ENCODE data around the gene TAF4. TPM values are rescaled to one million over a fixed set of nuclear protein-coding genes. Genes with fewer than 3 reads are reported as not detected.

TAF4 gene
- total RNA-seq, 1 experiment from 2014 or later: 19.5 TPM

DNA sequence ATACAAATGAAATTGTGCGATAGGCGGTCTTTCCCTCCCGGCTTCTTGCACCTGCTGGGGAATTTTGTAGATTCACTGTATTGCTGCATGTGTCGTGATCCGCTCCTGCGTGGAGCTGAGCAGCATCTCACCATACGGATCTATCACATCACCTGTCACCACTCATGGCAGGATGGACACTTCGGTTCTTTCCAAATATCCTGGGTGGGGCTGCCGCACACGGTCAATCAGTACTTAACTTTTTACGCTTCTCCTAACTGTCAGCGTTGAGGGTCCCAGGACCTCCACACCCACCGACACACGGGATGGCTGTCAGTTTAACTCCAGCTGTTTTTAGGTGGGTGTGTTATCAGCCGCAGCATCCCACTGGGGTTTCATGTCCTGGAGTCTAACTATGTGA, 19.2 kb downstream of the TAF4 start:
- H3K4me2 ChIP-seq (ENCODE audit: low read depth, low read length, poor library complexity, severe bottlenecking): no peak overlapping the region
- no peaks in the 10 kb centered on the region for H3K9me2 ChIP-seq (replicated peaks; ENCODE audit: insufficient read depth, low read length)
- H3K9ac ChIP-seq (ENCODE audit: low read length): no peak overlapping the region
- H3K9me3 ChIP-seq (ENCODE audit: low read length): no peaks in the 10 kb centered on the region
- DNase-seq: no peak
- peaks cover 32% of the 10 kb centered on the region; the same call in 1 of the 2 replicates for H4K20me1 ChIP-seq (ENCODE audit: insufficient read depth, low read depth, low read length)
- peaks cover 79% of the 10 kb centered on the region for H3K79me2 ChIP-seq (ENCODE audit: low read length)
- peaks cover 91% of the 10 kb centered on the region for H3K4me1 ChIP-seq (ENCODE audit: low read length)
- H3K36me3 ChIP-seq (ENCODE audit: insufficient read depth, low read length): peaks cover 4% of the 10 kb centered on the region; the same call in 1 of the 2 replicates
- no peak overlapping the region for H3K4me3 ChIP-seq (ENCODE audit: low read length)
- no peak overlapping the region for H2AFZ ChIP-seq (ENCODE audit: low read length)
- no peak overlapping the region for H3K27ac ChIP-seq (ENCODE audit: low read length)
- no peaks in the 10 kb centered on the region for H3K27me3 ChIP-seq (ENCODE audit: low read length)

DNA sequence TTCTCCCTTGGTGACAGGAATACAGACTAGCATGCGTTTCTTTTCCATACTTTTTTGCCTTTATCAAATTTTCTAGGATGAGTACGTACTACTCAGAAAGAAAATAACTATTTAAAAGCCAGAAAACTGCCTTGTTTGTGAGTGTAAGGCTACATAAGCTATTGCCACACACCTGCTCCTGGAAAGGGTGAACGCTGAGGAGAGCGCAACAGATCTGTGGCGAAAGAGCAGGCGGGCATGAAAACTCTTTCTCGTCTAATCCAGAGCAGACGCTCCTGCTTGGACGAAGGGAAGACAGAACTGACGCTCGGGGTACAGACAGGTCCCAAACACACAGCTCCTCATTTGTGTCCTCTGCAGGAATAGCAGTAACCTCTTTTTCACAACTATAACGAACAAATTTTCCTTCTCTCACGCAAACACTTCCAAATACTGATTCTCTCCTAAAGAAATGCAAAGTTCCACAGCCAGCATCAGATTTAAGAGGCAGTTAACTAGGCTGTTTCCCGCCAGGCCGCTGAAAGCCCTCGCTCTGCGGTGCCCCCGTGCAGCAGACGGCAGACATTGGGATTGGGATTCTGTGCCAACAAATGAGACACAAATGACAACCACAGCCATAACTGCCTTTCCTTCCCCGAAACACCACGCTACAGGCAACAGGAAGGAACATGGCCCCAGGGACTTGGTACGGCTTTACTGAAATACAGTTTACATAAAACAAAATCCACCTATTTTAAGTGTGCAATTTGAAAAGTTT, 20.0 kb downstream of the TAF4 start:
- no peaks in the 10 kb centered on the region for H3K9me2 ChIP-seq (replicated peaks; ENCODE audit: insufficient read depth, low read length)
- peaks cover 72% of the 10 kb centered on the region for H3K79me2 ChIP-seq (ENCODE audit: low read length)

DNA sequence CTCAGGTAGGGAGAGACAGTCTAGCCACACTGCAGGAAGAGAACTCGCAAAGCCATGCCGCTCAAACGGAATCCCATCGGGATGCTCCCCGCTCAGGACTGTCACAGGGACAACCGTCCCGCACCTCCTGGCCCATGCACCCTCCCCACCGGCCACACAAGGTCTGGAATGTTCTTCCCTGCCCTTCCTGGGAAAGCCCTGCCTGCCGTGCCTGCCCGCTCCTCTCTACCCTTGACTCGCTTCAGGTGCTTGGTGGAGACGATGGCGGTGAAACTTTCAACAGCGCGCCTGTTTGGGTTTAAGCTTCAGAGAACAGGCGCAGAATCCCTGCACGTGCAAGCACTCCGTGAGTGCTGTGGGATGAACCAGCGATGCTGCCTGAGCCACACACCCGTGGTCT, 20.6 kb downstream of the TAF4 start:
- Histone ChIP-seq H3K27me3 (ENCODE audit: low read length) (no peaks in the 10 kb centered on the region), H3K27ac (ENCODE audit: low read length) (peak overlapping the region; percentile 100; the same call in 1 of the 2 replicates), H3K4me1 (ENCODE audit: low read length) (peaks cover 91% of the 10 kb centered on the region), H3K4me3 (ENCODE audit: low read length) (no peak overlapping the region), H3K9ac (ENCODE audit: low read length) (no peak overlapping the region), H3K9me3 (ENCODE audit: low read length) (no peaks in the 10 kb centered on the region), H3K79me2 (ENCODE audit: low read length) (peaks cover 66% of the 10 kb centered on the region), H4K20me1 (ENCODE audit: insufficient read depth, low read depth, low read length) (peaks cover 20% of the 10 kb centered on the region; the same call in 1 of the 2 replicates), H3K9me2 (replicated peaks; ENCODE audit: insufficient read depth, low read length) (no peaks in the 10 kb centered on the region), H3K36me3 (ENCODE audit: insufficient read depth, low read length) (peaks cover 4% of the 10 kb centered on the region; the same call in 1 of the 2 replicates), H2AFZ (ENCODE audit: low read length) (no peak overlapping the region), H3K4me2 (ENCODE audit: low read depth, low read length, poor library complexity, severe bottlenecking) (peak overlapping the region; percentile 83)
- DNase-seq: no peak

More for the DNA sequence above, 20.0 kb downstream of the TAF4 start:
- Histone ChIP-seq H3K27ac (ENCODE audit: low read length) (no peak overlapping the region), H3K4me1 (ENCODE audit: low read length) (peaks cover 91% of the 10 kb centered on the region), H3K9me3 (ENCODE audit: low read length) (no peaks in the 10 kb centered on the region), H4K20me1 (ENCODE audit: insufficient read depth, low read depth, low read length) (peaks cover 26% of the 10 kb centered on the region; the same call in 1 of the 2 replicates), H3K4me2 (ENCODE audit: low read depth, low read length, poor library complexity, severe bottlenecking) (no peak overlapping the region), H3K36me3 (ENCODE audit: insufficient read depth, low read length) (peaks cover 4% of the 10 kb centered on the region; the same call in 1 of the 2 replicates), H3K27me3 (ENCODE audit: low read length) (no peaks in the 10 kb centered on the region), H2AFZ (ENCODE audit: low read length) (no peak overlapping the region), H3K9ac (ENCODE audit: low read length) (no peak overlapping the region), H3K4me3 (ENCODE audit: low read length) (no peak overlapping the region)
- no peak for DNase-seq

DNA sequence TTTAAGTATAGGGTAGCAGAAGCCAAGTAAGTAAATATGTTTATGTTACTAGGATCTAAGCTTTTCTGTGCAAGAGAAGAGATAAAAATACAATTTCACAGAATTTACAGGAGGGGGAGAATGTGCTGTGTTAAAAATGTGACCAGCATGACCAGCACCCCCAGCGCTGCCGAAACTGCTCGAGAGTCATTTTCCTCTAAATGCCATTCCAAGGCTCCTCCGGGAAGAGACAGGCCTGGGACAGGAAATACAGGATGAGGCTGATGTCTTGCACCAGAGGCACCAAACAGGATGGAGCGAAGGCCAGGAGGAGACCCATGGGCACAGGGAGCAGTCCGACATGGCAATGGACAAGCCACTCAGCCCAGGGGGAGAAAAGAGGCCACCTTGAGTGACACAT, 21.1 kb downstream of the TAF4 start:
- peak overlapping the region; percentile 73; the same call in 1 of the 2 replicates for H3K4me3 ChIP-seq (ENCODE audit: low read length)
- peaks cover 4% of the 10 kb centered on the region; the same call in 1 of the 2 replicates for H3K36me3 ChIP-seq (ENCODE audit: insufficient read depth, low read length)
- peaks cover 15% of the 10 kb centered on the region; the same call in 1 of the 2 replicates for H4K20me1 ChIP-seq (ENCODE audit: insufficient read depth, low read depth, low read length)
- peak overlapping the region; percentile 100 for H3K27ac ChIP-seq (ENCODE audit: low read length)
- H2AFZ ChIP-seq (ENCODE audit: low read length): no peak overlapping the region
- H3K9ac ChIP-seq (ENCODE audit: low read length): peak overlapping the region; percentile 89
- H3K4me1 ChIP-seq (ENCODE audit: low read length): peaks cover 89% of the 10 kb centered on the region
- no peaks in the 10 kb centered on the region for H3K27me3 ChIP-seq (ENCODE audit: low read length)
- H3K79me2 ChIP-seq (ENCODE audit: low read length): peaks cover 61% of the 10 kb centered on the region
- H3K9me2 ChIP-seq (replicated peaks; ENCODE audit: insufficient read depth, low read length): no peaks in the 10 kb centered on the region
- peak overlapping the region; percentile 83 for H3K4me2 ChIP-seq (ENCODE audit: low read depth, low read length, poor library complexity, severe bottlenecking)
- no peak for DNase-seq
- H3K9me3 ChIP-seq (ENCODE audit: low read length): no peaks in the 10 kb centered on the region

DNA sequence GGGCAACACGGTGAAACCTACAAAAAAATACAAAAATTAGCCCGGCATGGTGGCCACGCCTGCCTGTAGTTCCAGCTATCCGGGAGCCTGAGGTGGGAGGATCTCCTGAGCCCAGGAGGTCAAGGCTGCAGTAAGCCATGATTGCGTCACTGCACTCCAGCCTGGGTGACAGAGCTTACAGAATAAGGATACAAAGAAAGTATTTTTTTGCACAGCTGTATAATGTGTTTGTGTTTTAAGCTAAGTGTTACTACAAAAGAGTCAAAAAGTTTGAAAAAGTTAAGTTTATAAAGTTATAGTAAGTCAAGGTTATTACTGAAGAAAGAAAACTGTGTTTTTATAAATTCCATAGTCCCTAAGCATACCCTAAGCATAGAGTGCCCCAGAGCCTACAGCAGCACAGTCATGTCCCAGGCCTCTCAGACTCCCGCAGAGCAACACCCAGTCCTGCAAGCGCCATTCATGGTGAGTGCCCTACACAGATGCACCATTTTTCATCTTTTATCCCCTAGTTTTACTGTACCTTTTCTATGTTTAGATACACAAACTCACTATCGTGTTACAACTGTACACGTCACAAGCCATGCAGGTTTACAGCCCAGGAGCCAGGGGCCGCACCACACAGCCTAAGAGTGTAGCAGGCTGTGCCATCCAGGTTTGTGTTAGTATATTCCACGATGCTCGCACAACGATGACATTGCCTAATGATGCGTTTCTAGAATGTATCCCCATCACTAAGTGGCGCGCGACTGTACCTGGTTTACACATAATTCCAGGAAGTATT, 22.4 kb downstream of the TAF4 start:
- peaks cover 94% of the 10 kb centered on the region for H3K4me1 ChIP-seq (ENCODE audit: low read length)
- peak overlapping the region; percentile 83 for H3K4me2 ChIP-seq (ENCODE audit: low read depth, low read length, poor library complexity, severe bottlenecking)
- no peaks in the 10 kb centered on the region for H3K9me3 ChIP-seq (ENCODE audit: low read length)
- peaks cover 60% of the 10 kb centered on the region for H3K79me2 ChIP-seq (ENCODE audit: low read length)
- H3K27me3 ChIP-seq (ENCODE audit: low read length): no peaks in the 10 kb centered on the region
- H2AFZ ChIP-seq (ENCODE audit: low read length): no peak overlapping the region
- peaks cover 4% of the 10 kb centered on the region; the same call in 1 of the 2 replicates for H3K36me3 ChIP-seq (ENCODE audit: insufficient read depth, low read length)
- peak overlapping the region; percentile 73 for H3K4me3 ChIP-seq (ENCODE audit: low read length)
- 0 out of 2 replicates have a peak, but pooled peaks cover 5% of the 10 kb centered on the region for H4K20me1 ChIP-seq (ENCODE audit: insufficient read depth, low read depth, low read length)
- H3K9ac ChIP-seq (ENCODE audit: low read length): peak overlapping the region; percentile 89
- H3K27ac ChIP-seq (ENCODE audit: low read length): peak overlapping the region; percentile 100
- DNase-seq: peak; percentile 89
- no peaks in the 10 kb centered on the region for H3K9me2 ChIP-seq (replicated peaks; ENCODE audit: insufficient read depth, low read length)

DNA sequence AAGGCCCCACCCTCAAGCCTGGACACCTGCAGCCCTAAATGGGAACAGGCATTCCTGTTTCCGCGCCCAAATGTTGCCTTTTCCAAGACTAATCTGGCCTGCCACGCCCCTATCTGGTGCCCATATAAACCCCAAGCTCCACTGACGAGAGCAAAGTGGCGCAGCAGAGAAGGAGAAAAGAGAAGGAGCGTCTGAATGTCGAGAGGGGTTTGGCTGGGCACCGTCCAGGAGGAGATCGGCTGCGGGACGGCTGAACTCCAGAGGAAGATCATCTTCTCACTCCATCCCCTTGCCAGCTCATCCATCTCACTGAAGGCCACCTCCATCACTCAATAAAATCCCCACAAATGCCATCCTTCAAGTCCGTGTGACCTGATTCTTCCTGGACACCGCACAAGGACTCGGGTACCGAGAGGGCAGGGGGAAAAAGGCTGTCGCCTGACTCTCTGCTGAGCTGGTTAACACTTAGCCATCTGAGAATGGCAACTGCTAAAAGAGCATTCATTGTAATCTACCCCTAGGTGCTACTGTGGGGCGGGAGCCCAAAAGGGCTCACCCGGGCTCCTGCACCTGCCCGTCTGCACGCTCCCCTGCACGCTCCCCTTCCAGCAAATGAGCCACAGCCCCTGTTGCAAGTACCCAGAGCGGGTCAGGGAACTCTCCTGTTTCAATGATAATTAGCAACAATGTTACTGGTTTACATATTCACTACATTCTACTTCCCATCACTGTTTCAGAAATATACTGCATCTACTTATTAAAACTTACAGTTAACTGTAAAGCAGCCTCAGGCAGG, 23.5 kb downstream of the TAF4 start:
- H3K9me3 ChIP-seq (ENCODE audit: low read length): peaks cover 4% of the 10 kb centered on the region; the same call in 1 of the 2 replicates
- H3K36me3 ChIP-seq (ENCODE audit: insufficient read depth, low read length): peaks cover 9% of the 10 kb centered on the region
- peak; percentile 95 for DNase-seq
- H4K20me1 ChIP-seq (ENCODE audit: insufficient read depth, low read depth, low read length): 0 out of 2 replicates have a peak, but pooled peaks cover 5% of the 10 kb centered on the region
- peaks cover 93% of the 10 kb centered on the region for H3K4me1 ChIP-seq (ENCODE audit: low read length)
- peak overlapping the region; percentile 89 for H3K9ac ChIP-seq (ENCODE audit: low read length)
- peak overlapping the region; percentile 83 for H3K4me2 ChIP-seq (ENCODE audit: low read depth, low read length, poor library complexity, severe bottlenecking)
- no peak overlapping the region for H2AFZ ChIP-seq (ENCODE audit: low read length)
- H3K4me3 ChIP-seq (ENCODE audit: low read length): peak overlapping the region; percentile 73
- no peaks in the 10 kb centered on the region for H3K9me2 ChIP-seq (replicated peaks; ENCODE audit: insufficient read depth, low read length)
- H3K27ac ChIP-seq (ENCODE audit: low read length): peak overlapping the region; percentile 100
- peaks cover 60% of the 10 kb centered on the region for H3K79me2 ChIP-seq (ENCODE audit: low read length)
- H3K27me3 ChIP-seq (ENCODE audit: low read length): no peaks in the 10 kb centered on the region

DNA sequence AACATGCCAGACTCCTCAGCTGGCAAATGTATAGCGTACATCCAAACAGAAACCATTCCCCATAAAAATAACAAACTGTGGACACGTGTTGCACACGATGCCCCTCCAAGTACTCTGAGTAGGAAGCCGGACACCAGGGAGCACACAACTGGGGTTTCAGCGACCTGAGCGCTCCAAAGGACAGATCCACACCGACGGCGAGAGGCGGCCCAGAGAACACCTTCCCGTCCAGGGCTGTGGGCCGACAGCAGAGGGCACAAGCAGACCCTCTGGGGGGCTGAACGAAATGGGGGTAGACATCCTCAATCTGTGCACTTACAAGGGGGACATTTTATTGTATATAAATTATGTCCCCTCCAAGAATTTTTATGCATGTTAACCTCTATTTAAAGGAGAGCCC, 24.7 kb downstream of the TAF4 start:
- Histone ChIP-seq H3K9me3 (ENCODE audit: low read length) (peaks cover 4% of the 10 kb centered on the region; the same call in 1 of the 2 replicates), H3K27ac (ENCODE audit: low read length) (peak overlapping the region; percentile 100), H3K4me3 (ENCODE audit: low read length) (peak overlapping the region; percentile 73), H4K20me1 (ENCODE audit: insufficient read depth, low read depth, low read length) (no peaks in the 10 kb centered on the region), H3K4me2 (ENCODE audit: low read depth, low read length, poor library complexity, severe bottlenecking) (peak overlapping the region; percentile 83), H2AFZ (ENCODE audit: low read length) (no peak overlapping the region), H3K9me2 (replicated peaks; ENCODE audit: insufficient read depth, low read length) (no peaks in the 10 kb centered on the region), H3K27me3 (ENCODE audit: low read length) (no peaks in the 10 kb centered on the region), H3K79me2 (ENCODE audit: low read length) (peaks cover 60% of the 10 kb centered on the region), H3K36me3 (ENCODE audit: insufficient read depth, low read length) (peaks cover 6% of the 10 kb centered on the region; the same call in 1 of the 2 replicates), H3K4me1 (ENCODE audit: low read length) (peaks cover 92% of the 10 kb centered on the region), H3K9ac (ENCODE audit: low read length) (peak overlapping the region; percentile 89)
- no peak for DNase-seq
